ENCODE data around the gene SLC26A8. TPM values are rescaled to one million over a fixed set of nuclear protein-coding genes. Genes with fewer than 3 reads are reported as not detected.

The SLC26A8 gene
- total and polyA plus RNA-seq, 5 experiments from 2014 or later = not detected

GRCh38 chr6:35897486-35897885, 127.0 kb downstream of the SLC26A8 start:
- no peak for DNase-seq
- Mint-ChIP-seq H3K9me3 (peaks cover 0 to 1% (median 0%) of the 10 kb centered on the region in 9 donors), H3K4me1 (peaks cover 6 to 28% (median 15%) of the 10 kb centered on the region in 4 donors), H3K36me3 (peaks cover 0 to 25% (median 25%) of the 10 kb centered on the region in 3 donors), H3K27me3 (no peaks in the 10 kb centered on the region), H3K4me3 (no peak overlapping the region), H3K27ac (no peak overlapping the region)
- no peak for ATAC-seq
- POLR2A ChIA-PET = no interaction called here

DNA sequence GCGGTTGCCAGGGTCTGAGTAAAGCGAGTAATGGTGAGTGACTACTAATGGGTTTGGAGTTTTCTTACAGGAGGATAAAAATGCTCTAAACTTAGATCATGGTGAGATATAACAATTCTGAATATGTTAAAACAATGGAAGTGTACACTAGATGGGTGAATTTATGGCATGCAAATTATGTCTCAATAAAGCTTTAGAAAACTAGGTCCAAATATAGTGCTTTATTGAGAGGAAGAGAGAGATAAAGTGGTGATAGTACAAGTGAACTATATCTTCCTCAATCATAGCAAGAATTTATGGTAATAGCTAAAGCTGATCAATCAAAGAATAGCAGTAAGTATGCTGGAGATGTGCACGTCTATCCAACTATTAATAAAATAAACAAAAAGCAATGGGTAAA, 127.4 kb downstream of the SLC26A8 start:
- H3K4me3 Mint-ChIP-seq = no peak overlapping the region
- no peaks in the 10 kb centered on the region for H3K27me3 Mint-ChIP-seq
- DNase-seq (no peak), ATAC-seq (no peak)
- peaks cover 0 to 25% (median 24%) of the 10 kb centered on the region in 3 donors for H3K36me3 Mint-ChIP-seq
- peaks cover 0 to 1% (median 0%) of the 10 kb centered on the region in 9 donors for H3K9me3 Mint-ChIP-seq
- no peak overlapping the region for H3K27ac Mint-ChIP-seq
- POLR2A ChIA-PET = no interaction called here
- peaks cover 6 to 28% (median 15%) of the 10 kb centered on the region in 4 donors for H3K4me1 Mint-ChIP-seq

- DNase-seq (no peak), ATAC-seq (no peak)
- peak overlapping the region in 1 of 10 donors; percentile 61 for H3K27ac Mint-ChIP-seq
- POLR2A ChIA-PET = no interaction called here
- H3K9me3 Mint-ChIP-seq = peaks cover 0 to 1% (median 0%) of the 10 kb centered on the region in 9 donors
- H3K4me3 Mint-ChIP-seq = no peak overlapping the region
- peaks cover 6 to 28% (median 15%) of the 10 kb centered on the region in 4 donors for H3K4me1 Mint-ChIP-seq
- H3K36me3 Mint-ChIP-seq = peaks cover 0 to 27% (median 24%) of the 10 kb centered on the region in 3 donors
- no peaks in the 10 kb centered on the region for H3K27me3 Mint-ChIP-seq
These were observed 128.2 kb downstream of the SLC26A8 start for GRCh38 chr6:35896228-35896627.

DNA sequence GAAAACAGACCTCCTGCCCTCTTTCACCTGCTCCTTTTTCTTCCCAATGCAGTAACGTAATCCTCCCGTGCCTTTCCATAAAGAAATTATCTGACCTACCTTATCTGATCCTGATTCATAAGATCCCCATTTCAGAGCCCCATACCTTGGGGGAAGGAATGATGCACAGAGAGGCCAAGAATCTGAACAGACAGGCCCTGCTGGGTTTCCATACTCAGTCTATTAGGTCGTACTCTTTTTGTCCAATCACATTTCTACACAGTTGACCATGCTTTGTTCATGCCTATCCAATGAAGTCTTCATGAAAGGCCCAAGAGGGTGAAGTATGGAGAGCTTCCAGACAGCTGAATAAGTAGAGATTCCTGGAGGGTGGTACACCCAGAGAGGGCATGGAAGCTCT, 128.9 kb downstream of the SLC26A8 start:
- H3K27ac Mint-ChIP-seq = peak overlapping the region in 3 of 10 donors; percentile 19 to 61 (median 29)

DNA sequence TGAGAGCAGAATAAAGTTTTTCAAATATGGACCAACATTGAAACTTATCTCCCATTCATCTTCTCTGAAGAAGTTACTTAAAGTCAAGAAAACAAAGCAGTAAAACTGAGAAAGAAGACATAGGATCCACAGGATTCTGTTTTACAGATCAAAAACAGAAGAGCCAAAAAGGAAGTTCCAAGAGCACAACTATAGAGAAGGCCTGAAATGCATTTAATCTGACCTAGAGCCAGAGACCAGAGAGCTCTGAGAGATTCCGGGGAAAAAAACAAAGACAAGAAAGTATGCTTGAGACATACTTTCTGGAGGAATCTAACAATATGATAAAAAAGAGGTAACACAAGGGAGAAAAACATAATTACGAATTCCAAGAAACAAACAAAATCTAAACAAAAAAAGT, 129.7 kb downstream of the SLC26A8 start:
- Mint-ChIP-seq H3K4me1 (peaks cover 7 to 28% (median 14%) of the 10 kb centered on the region in 4 donors), H3K27me3 (no peaks in the 10 kb centered on the region), H3K9me3 (peaks cover 0 to 1% (median 0%) of the 10 kb centered on the region in 9 donors), H3K36me3 (peaks cover 0 to 28% (median 28%) of the 10 kb centered on the region in 3 donors), H3K27ac (peak overlapping the region in 2 of 10 donors; percentile 0 to 4), H3K4me3 (no peak overlapping the region)
- POLR2A ChIA-PET = no interaction called here
- DNase-seq (no peak), ATAC-seq (no peak)

More for the DNA sequence above, 128.9 kb downstream of the SLC26A8 start:
- Mint-ChIP-seq H3K4me3 (no peak overlapping the region), H3K36me3 (peaks cover 0 to 28% (median 24%) of the 10 kb centered on the region in 3 donors), H3K9me3 (peaks cover 0 to 1% (median 0%) of the 10 kb centered on the region in 9 donors), H3K4me1 (peaks cover 7 to 28% (median 14%) of the 10 kb centered on the region in 4 donors), H3K27me3 (no peaks in the 10 kb centered on the region)
- POLR2A ChIA-PET = no interaction called here
- DNase-seq (no peak), ATAC-seq (no peak)

Other genes starting within 250 kb of the SLC26A8 start
- not detected for gene CLPSL2, start 248.0 kb downstream of the SLC26A8 start, total RNA-seq
- gene CLPSL2, start 248.0 kb downstream of the SLC26A8 start, polyA plus RNA-seq = not detected
- gene CLPSL1, start 243.6 kb downstream of the SLC26A8 start, total RNA-seq = not detected
- gene CLPSL1, start 243.6 kb downstream of the SLC26A8 start, polyA plus RNA-seq = not detected
- not detected for gene CLPS, start 227.3 kb downstream of the SLC26A8 start, total RNA-seq
- not detected for gene CLPS, start 227.3 kb downstream of the SLC26A8 start, polyA plus RNA-seq
- not detected for gene LHFPL5, start 219.3 kb downstream of the SLC26A8 start, total RNA-seq
- gene LHFPL5, start 219.3 kb downstream of the SLC26A8 start, polyA plus RNA-seq = not detected
- gene SRPK1, start 103.5 kb downstream of the SLC26A8 start, total RNA-seq = 10 to 100 TPM; 48.0 to 53.4 TPM
- 10 to 100 TPM; 28.2 to 40.8 (median 40.3) TPM for gene SRPK1, start 103.5 kb downstream of the SLC26A8 start, polyA plus RNA-seq
- gene MAPK14, start 3.2 kb upstream of the SLC26A8 start, total RNA-seq = 10 to 100 TPM; 51.5 to 56.5 TPM
- 10 to 100 TPM; 38.1 to 52.9 (median 39.6) TPM for gene MAPK14, start 3.2 kb upstream of the SLC26A8 start, polyA plus RNA-seq
- 10 to 100 TPM; 38.7 to 41.8 TPM for gene MAPK13, start 105.9 kb upstream of the SLC26A8 start, total RNA-seq
- 10 to 100 TPM; 35.2 to 37.1 (median 35.7) TPM for gene MAPK13, start 105.9 kb upstream of the SLC26A8 start, polyA plus RNA-seq
- 10 to 100 TPM; 35.9 to 38.6 TPM for gene BRPF3, start 172.1 kb upstream of the SLC26A8 start, total RNA-seq
- gene BRPF3, start 172.1 kb upstream of the SLC26A8 start, polyA plus RNA-seq = 1 to 10 TPM; 3.5 to 8.4 (median 3.9) TPM
- not detected for gene PNPLA1, start 245.4 kb upstream of the SLC26A8 start, total RNA-seq
- gene PNPLA1, start 245.4 kb upstream of the SLC26A8 start, polyA plus RNA-seq = not detected

Data from naive thymus-derived CD8-positive, alpha-beta T cell (primary cell).